Limb (tissue), 2 donors: ENCODE results near the gene FCRL3.
"Not testable (repeated sequence)": the region's sequence is repeated elsewhere in the genome, so short reads cannot be mapped to it uniquely, and the experiment has no call there.

Experiments used
- DNase-seq, 2 donors: peaks; one replicate each; pipeline ENCODE4 v3.0.0-alpha.2; 2016; ENCODE audit errors: extremely low spot score in 2 of 2

The FCRL3 gene, protein sequence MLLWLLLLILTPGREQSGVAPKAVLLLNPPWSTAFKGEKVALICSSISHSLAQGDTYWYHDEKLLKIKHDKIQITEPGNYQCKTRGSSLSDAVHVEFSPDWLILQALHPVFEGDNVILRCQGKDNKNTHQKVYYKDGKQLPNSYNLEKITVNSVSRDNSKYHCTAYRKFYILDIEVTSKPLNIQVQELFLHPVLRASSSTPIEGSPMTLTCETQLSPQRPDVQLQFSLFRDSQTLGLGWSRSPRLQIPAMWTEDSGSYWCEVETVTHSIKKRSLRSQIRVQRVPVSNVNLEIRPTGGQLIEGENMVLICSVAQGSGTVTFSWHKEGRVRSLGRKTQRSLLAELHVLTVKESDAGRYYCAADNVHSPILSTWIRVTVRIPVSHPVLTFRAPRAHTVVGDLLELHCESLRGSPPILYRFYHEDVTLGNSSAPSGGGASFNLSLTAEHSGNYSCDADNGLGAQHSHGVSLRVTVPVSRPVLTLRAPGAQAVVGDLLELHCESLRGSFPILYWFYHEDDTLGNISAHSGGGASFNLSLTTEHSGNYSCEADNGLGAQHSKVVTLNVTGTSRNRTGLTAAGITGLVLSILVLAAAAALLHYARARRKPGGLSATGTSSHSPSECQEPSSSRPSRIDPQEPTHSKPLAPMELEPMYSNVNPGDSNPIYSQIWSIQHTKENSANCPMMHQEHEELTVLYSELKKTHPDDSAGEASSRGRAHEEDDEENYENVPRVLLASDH

GRCh38 chr1:157700732-157701131 is at the start of gene FCRL3:
Gene FCRL3, minus strand, starts transcription at chr1:157700769. Its CDS starts 280 bp downstream, at chr1:157700489.
- no peak for DNase-seq

- DNase-seq, result no peak
These were observed 47.8 kb upstream of the FCRL3 start for GRCh38 chr1:157748262-157748817.

DNA sequence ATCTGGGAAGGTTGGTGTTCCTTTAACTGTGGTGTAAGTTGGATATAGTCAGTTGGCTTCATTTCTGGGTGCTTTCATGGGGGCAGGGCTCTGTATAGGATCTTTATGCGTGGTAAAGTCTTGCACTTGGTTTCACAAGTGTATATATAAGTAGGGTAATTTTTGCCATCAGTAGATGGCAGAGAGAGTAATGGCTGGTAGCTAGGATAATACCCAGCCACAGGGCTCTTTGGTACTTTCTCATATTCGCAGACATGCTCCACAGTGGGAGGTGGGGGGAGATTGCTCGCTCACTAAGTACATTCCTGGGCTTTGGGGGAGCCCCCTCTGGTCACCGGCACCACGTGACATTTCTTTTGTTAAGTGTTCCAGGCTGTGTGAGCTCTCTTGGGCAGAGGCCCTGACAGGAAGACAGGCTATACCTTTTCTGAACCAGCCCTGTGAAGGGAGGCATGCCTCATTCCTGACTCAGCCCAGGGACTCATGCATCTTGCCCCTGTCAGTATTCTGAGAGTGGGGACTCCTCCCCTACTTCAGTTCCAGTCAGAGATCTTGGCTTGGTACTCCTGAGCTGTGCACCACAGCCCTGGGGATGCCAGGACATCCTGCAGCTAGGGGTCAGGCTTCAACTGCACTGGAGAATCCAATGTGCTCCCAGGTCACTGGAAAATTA is 38.8 kb upstream of the FCRL3 start:
- no peak for DNase-seq

DNA sequence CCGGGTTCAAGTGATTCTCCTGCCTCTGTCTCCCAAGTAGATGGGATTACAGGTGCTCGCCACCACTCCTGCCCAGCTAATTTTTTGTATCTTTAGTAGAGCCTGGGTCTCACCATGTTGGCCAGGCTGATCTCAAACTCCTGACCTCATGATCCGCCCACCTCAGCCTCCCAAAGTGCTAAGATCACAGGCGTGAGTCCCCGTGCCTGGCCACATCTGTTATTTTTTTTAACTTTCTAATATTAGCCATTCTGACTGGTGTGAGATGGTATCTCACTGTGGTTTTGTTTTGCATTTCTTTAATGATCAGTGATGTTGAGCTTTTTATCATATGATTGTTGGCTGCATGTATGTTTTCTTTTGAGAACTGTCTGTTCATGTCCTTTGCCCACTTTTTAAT is 35.4 kb upstream of the FCRL3 start:
- DNase-seq, result not testable (repeated sequence)

GRCh38 chr1:157734321-157734720 is 33.8 kb upstream of the FCRL3 start:
- no peak for DNase-seq

DNA sequence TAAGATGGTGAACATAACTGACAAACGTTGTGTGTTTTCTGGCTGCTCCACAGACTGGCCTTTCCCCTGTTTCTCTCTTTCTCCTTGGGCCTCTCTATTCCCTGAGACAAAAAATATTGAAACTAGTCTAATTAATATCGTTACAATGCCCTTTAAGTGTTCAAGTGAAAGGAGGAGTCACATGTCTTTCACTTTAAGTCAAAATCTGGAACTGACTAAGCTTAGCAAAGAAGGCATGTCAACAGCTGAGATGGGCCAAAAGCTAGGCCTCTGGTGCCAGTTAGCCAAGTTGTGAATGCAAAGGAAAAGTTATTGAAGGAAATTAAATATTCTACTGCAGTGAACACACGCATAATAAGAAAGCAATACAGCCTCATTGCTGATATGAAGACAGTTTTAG is 32.2 kb upstream of the FCRL3 start:
- no peak for DNase-seq

GRCh38 chr1:157725221-157725577 is 24.6 kb upstream of the FCRL3 start:
- no peak for DNase-seq

GRCh38 chr1:157724537-157725220 is 24.1 kb upstream of the FCRL3 start:
- no peak for DNase-seq

DNA sequence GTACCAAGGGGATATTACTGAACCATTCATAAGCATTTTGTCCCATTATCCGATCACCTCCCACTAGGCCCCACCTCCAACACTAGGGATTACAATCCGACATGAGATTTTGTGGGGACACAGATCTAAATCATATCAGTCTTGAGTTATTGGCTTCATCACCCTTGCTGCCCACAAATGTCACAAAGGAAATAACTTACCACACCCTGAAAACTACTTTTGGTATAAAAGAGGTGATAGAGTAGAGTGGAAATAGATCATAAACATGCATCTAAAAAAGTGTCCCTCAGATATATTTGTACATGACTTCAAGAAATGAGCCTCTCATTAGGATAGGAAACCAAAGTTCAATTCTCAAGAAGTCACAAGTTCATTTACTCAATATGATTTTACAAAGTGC is 22.6 kb upstream of the FCRL3 start:
- DNase-seq, result no peak

- DNase-seq, result no peak
These were observed 21.4 kb upstream of the FCRL3 start for GRCh38 chr1:157721985-157722384.

- DNase-seq, result no peak
These were observed 15.2 kb upstream of the FCRL3 start for GRCh38 chr1:157715736-157716135.

DNA sequence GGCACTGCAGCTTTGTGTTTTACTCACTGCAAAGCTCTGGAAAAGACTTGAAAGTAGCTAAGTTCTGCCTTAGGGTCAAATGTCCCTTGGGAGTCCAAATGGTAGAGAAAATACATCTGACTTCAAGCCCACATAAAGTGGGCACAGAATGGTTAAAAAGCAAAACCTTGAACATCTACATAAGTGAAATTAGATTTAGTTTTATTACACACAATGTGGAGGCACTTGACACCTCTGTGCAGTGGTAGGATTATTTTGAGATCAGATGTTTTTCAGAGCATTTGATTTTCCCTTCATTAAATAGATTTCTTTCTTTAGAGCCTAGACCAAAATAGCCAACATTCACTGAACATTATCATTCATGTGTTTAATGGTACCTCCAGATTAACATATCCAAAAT is 11.2 kb upstream of the FCRL3 start:
- DNase-seq, result no peak

- no peak for DNase-seq
These were observed 4.3 kb upstream of the FCRL3 start for GRCh38 chr1:157704878-157705277.

- no peak for DNase-seq
These were observed 3.4 kb upstream of the FCRL3 start for GRCh38 chr1:157703981-157704380.

GRCh38 chr1:157702308-157702825 is 1.8 kb upstream of the FCRL3 start:
- no peak for DNase-seq

DNA sequence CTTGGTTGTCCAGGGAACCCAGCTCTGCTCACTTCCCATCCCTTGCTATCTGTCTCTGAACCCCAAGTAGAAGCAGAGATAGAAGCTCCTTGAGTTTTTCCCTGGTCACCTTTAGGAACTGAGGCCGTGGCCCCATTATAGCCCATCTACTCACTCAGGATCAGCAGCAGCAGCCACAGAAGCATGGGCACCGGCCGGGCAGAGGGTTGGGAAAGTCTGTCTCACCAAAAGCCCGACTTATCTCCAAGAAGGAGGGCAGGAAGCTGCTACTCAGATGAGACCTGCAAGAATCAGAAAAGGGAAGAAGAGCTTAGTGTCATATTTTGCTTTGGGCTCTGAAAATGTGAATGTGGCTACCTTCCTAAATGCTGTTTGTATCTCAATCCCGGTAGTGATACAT is 264 bp downstream of the FCRL3 start:
- DNase-seq, result no peak

GRCh38 chr1:157697781-157698569 is 2.6 kb downstream of the FCRL3 start:
- no peak for DNase-seq

DNA sequence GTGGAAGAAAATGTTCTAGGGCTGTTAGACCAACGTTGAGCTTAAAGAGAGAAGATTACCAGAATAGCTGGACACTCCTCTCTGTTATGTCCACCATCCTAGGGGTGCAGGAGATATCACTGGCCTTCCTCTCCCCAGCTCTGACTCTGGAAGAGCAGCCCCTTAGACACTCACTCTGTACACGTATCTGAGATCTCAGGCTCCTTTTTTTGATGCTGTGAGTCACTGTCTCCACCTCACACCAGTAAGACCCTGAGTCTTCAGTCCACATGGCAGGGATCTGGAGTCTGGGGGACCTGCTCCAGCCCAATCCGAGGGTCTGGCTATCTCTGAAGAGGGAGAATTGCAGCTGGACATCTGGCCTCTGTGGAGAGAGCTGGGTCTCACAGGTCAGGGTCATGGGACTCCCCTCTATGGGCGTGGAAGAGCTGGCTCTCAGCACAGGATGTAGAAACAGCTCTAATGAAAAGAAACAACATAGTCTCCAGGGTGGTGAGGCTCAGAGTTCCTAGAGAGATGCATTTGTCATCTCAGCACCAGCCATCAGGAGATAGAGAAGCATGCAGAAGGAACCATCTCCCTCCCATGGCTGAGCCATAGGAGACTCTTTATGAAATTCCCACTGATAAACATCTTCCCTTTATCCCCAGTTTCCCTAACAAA is 3.5 kb downstream of the FCRL3 start:
- no peak for DNase-seq

GRCh38 chr1:157695417-157695816 is 5.2 kb downstream of the FCRL3 start:
- DNase-seq, result no peak
